ENCODE data around the gene GMFB. TPM values are rescaled to one million over a fixed set of nuclear protein-coding genes. Genes with fewer than 3 reads are reported as not detected.

Gene GMFB
- total RNA-seq, 1 experiment from 2014 or later = 79.2 TPM

- no peak overlapping the region for H3K27ac Mint-ChIP-seq
- H2BK12ac ChIP-seq (ENCODE audit: insufficient read length, low read depth, low read length) = no peak overlapping the region
- no peak overlapping the region for H2AFZ ChIP-seq (ENCODE audit: low read length)
- no peaks in the 10 kb centered on the region for H3K79me1 ChIP-seq (ENCODE audit: insufficient read depth, low read depth, low read length, poor library complexity, severe bottlenecking)
- H4K91ac ChIP-seq (ENCODE audit: insufficient read length, low read depth, low read length) = no peak overlapping the region
- no peak overlapping the region for H2BK5ac ChIP-seq (ENCODE audit: insufficient read length, low read length)
- H3K4me1 Mint-ChIP-seq = peaks cover 0 to 11% of the 10 kb centered on the region in 2 experiments; a peak in 3 of 4 replicates
- no peak overlapping the region for H3K14ac ChIP-seq (ENCODE audit: insufficient read depth, low read length)
- DNase-seq = no peak
- H3K27me3 Mint-ChIP-seq (ENCODE audit: low read depth) = no peaks in the 10 kb centered on the region
- no peaks in the 10 kb centered on the region for H3K23me2 ChIP-seq (ENCODE audit: insufficient read length, low read depth, low read length, poor library complexity, severe bottlenecking)
- no peak overlapping the region for H2BK15ac ChIP-seq (ENCODE audit: low read depth, low read length)
- no peaks in the 10 kb centered on the region for H4K20me1 ChIP-seq (ENCODE audit: control insufficient read depth, insufficient read depth, insufficient read length)
- no peak overlapping the region for H3K56ac ChIP-seq (ENCODE audit: insufficient read length, low read depth, low read length)
- no peaks in the 10 kb centered on the region; a peak in 1 of 5 replicates for H3K9me3 Mint-ChIP-seq
- H3K27me3 ChIP-seq (ENCODE audit: insufficient read depth, low read length) = no peaks in the 10 kb centered on the region
- H3K4me3 Mint-ChIP-seq = no peak overlapping the region
- peaks cover 0 to 12% (median 1%) of the 10 kb centered on the region in 3 experiments; a peak in 5 of 7 replicates for H3K36me3 Mint-ChIP-seq (ENCODE audit: insufficient read depth in 1 of 3, low read depth in 3 of 3)
- no peak overlapping the region for H3K18ac ChIP-seq (ENCODE audit: insufficient read length, low read depth, low read length)
- WGBS (ENCODE audit: extremely low coverage, insufficient read length, low lambda C conversion rate) = no CpG with 5 or more reads among the region's 3 CpGs
- H3K9me3 ChIP-seq (ENCODE audit: control insufficient read depth, low read depth, low read length) = no peaks in the 10 kb centered on the region
- H3K4me2 ChIP-seq (ENCODE audit: insufficient read depth, insufficient read length, low read length) = no peak overlapping the region
- H3K9ac ChIP-seq (ENCODE audit: extremely low read depth, insufficient read length, low read length) = no peak overlapping the region
- H3K79me2 ChIP-seq (ENCODE audit: insufficient read depth, low read length) = no peaks in the 10 kb centered on the region
- no peak overlapping the region for H3K27ac ChIP-seq (ENCODE audit: insufficient read length, low read depth, low read length)
- no peak for TF ChIP-seq CTCF (conservative IDR thresholded peaks at IDR 0.05)
- H4K8ac ChIP-seq (replicated peaks; ENCODE audit: insufficient read length, low read depth, low read length) = no peak overlapping the region
- no peak overlapping the region for H4K5ac ChIP-seq (ENCODE audit: insufficient read length, low read depth, low read length)
- no peak overlapping the region for H2BK20ac ChIP-seq (ENCODE audit: low read depth, low read length, poor library complexity, severe bottlenecking)
- no peaks in the 10 kb centered on the region; the same call in 1 of the 2 replicates for H3K4me1 ChIP-seq (ENCODE audit: insufficient read depth, low read length)
- H2BK120ac ChIP-seq (ENCODE audit: low read depth, low read length, poor library complexity, severe bottlenecking) = no peak overlapping the region
- H3T11ph ChIP-seq (ENCODE audit: low read length) = no peak overlapping the region
- H3K23ac ChIP-seq (ENCODE audit: insufficient read length, low read depth, low read length) = no peak overlapping the region
- no peak overlapping the region for H2AK5ac ChIP-seq (ENCODE audit: insufficient read length, low read length)
- H3K4ac ChIP-seq (ENCODE audit: low read depth, low read length) = no peak overlapping the region
Measured at GRCh38 chr14:54538055-54538454, 49.3 kb upstream of the GMFB start.
